Midbrain (tissue), 1 donor: ENCODE results near the gene RRM2.

Source experiments
- DNase-seq: peaks from one replicate; lab custom pipeline; 2025; lab: John Stamatoyannopoulos, UW

The RRM2 gene

DNA sequence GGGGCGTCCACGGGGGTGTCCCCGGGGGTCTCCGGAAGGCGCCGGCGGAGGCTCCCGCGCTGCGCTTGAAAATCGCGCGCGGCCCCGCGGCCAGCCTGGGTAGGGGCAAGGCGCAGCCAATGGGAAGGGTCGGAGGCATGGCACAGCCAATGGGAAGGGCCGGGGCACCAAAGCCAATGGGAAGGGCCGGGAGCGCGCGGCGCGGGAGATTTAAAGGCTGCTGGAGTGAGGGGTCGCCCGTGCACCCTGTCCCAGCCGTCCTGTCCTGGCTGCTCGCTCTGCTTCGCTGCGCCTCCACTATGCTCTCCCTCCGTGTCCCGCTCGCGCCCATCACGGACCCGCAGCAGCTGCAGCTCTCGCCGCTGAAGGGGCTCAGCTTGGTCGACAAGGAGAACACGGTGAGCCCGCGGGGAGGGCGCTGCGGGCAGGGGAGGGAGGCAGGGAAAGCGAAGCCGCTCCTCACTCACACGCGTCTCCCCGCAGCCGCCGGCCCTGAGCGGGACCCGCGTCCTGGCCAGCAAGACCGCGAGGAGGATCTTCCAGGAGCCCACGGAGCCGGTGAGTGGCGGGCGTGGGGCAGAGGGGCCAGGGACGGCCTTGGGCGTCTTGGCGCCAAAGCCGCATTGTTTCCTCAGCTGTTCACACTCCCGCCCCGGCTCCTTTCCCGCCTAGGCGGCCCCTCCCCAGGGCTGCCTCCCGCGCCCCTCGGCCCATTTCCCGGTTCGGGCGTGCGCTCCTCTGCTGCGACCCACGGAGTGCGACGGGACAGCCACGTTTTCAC, at the start of gene RRM2:
Gene RRM2, plus strand, starts transcription at position 240 of the 781 bp plus-strand sequence. Its CDS starts 60 bp downstream, at position 300.
- peak; percentile 83 for DNase-seq

DNA sequence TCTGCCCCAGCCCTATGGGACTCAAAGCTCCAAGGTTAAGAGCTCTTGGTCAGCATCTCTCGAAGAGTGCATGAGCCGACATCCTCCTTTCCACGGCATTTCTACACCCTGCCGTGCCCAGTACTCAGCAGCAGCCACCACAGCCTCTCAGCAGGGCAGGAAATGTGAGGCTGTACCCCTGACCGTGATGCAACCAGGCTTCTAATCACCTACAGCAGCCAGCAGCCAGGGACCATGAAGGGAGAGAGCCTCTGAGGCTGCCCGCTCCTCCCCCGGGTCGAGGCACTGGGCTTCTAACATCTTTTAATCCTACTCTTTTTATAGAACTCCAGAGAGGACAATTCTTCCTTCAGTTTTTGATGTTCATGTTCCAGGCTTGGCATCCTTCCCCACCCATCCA, 48.8 kb upstream of the RRM2 start:
- DNase-seq, result no peak

DNA sequence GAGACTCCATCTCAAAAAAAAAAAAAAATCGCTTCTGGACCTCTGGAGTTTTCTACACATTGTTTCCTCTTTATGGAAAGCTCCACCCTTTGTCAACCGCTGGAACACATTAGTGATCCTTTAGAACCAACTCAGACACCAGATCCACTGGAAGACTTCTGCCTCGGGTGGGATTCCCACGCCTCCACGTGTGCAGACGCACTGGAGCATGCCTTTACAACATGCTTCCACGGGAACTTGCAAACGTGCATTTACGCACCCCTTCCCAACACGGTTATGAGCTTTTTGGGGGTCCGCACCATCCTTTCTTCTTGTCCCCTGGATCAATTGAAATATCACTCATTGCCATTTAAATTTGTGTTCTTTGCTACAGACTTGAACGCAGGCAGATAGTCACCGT, 47.4 kb upstream of the RRM2 start:
- DNase-seq, result no peak

- no peak for DNase-seq
Measured at GRCh38 chr2:10075571-10076209, 46.8 kb upstream of the RRM2 start.

GRCh38 chr2:10076511-10076910, 46.0 kb upstream of the RRM2 start:
- no peak for DNase-seq

DNA sequence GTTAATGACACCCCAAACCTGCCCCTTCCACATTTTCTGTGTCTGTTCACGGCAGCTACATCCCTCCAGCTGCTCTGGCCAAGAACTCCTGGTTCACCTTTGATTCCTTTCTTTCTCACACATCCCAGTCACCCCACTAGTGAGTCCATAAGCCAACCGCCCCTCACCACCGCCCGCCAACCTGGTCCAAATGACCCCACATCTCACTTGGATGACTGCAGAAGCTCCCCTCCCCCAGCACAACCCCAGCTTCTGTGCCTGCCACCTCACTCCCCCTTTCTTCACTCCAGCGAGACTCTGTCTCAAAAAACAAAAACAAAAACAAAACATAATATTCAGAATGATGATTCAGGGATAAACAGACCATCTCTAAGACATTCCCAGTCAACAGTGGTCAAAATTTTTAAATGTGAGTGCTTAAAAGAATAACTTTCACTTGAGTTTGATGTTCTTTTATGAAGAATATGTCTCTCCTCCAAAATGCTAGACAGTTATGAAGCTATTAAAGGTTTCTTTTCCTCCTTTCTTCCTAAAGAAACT, 45.5 kb upstream of the RRM2 start:
- DNase-seq, result no peak

DNA sequence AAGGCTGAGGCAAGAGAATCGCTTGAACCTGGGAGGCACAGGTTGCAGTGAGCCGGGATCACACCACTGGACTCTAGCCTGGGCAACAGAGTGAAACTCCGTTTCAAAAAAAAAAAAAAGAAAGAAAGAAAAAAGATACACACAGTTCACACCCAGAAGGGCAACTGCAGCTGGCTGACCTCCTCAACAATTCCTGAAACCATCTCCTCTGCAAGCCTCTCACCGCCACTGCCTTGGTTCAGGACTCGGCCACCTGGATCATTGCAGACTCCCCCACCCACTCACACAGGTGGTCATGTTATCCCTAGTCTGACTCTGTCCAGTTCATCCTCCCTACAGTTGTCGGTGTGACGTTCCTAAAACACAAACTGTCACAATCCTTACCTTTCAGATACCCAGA, 44.5 kb upstream of the RRM2 start:
- DNase-seq, result no peak

DNA sequence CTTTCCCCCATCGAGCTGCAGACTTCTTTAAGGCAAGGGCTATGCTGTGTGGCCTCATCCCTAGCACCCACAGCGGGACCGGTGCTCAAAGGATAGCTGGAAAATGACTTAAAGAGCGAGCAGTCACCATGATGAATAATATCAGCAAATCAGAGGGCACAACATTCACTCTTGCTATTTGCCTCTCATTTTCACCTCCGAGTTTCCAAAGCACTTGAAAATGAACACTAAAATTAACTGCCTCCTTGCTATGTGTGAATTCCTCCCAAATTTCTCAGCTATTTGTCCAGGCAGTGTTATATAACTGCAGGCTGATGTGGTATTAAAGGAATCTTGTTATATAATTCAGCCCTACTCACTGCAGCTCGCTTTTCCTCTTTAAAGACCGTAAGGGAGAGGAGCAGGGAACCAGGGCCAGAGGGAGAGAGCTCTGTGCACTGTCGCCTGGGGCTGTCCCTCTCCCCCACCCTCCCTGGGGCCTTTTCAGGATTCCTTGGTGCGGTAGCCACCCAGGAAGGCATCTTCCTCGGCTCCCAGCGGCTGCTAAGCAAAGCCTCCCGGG, 43.8 kb upstream of the RRM2 start:
- DNase-seq, result peak; percentile 29

- DNase-seq, result peak; percentile 29
Measured at GRCh38 chr2:10079266-10079869, 43.2 kb upstream of the RRM2 start.

- no peak for DNase-seq
Measured at GRCh38 chr2:10079870-10080535, 42.5 kb upstream of the RRM2 start, which contains the start of gene CYS1. TSS of gene CYS1 (minus strand) at chr2:10080411. CDS start at chr2:10080223, 188 bp downstream.

DNA sequence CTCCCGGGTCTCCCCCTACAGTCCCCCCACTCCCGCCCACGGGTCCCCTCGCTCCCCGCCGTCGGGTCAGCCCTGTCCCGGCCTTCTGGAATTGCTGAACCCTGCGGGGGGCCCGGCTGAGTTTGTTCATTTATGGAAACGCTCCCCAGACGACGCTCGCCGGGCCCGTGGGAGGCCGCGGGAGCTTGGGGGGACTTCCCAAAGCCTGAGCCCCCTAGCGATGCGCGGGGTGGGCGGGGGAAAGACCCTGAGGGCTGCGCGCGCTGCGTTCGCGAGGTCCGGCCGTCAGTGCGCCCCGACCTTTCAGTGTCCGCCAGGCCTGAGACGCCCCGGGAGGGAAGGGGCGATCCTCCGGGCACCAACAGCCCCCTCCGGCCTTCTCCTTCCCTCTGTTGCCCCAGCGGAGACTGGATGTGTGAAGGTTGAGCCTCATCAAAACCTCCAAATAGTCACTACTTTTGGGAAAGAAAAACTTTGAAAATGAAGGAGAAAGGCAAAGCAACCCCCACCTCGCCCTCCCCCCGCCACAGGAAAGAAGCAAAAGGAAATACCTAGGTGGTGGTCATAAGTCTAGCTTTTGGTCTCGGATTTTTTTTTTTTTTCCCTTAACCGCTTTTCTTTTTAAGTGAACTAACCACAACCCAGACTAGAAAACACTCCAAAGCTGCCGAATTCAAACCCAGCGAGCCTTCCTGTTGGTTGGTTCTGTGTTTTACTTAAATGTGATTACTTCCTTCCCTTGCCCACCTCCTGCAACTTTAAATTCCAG, 41.8 kb upstream of the RRM2 start:
- DNase-seq, result no peak

DNA sequence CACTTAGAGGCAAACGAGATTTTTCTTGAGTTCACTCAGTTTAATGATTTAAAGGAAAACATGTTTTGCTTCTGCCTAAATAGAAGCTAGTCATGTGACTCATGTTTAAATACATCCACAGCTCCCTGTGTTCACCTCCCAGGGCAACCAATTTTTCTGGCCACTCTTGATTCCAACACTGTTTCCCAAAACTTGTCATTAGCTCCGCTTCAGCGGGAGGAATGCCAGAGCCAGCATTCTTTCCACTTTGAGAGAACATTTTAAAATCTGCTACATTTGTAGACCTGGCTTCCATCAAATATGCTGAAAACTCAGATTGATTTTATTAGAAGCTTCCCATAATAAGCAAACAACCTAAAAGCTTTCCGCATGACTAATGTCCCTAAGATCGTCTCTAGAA, 39.5 kb upstream of the RRM2 start:
- DNase-seq, result no peak

DNA sequence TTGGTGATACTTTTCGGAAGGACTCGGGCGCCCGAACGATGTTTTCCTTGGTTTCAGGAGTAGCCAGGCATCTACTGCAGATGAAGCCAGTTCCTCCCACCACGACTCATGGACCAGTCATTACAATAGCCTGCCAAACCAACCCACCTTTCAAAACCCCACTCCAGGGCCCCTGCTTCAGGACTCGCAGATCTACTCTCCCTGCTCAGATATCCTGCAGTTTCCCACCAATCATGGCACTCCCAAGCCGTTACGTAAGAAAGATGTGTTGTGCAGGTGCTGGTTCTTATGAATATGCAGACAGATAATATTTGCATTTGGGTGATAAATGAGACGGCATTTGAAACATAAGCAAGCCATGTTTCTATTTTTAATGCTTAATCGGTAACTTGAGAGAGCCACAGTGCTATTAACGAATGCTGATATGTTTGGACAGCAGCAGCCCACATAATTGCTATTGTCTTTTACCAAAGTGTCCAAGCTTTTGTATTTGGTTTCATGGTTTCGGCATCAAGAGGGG, 38.8 kb upstream of the RRM2 start:
- no peak for DNase-seq

GRCh38 chr2:10084223-10084865, 38.2 kb upstream of the RRM2 start:
- no peak for DNase-seq

DNA sequence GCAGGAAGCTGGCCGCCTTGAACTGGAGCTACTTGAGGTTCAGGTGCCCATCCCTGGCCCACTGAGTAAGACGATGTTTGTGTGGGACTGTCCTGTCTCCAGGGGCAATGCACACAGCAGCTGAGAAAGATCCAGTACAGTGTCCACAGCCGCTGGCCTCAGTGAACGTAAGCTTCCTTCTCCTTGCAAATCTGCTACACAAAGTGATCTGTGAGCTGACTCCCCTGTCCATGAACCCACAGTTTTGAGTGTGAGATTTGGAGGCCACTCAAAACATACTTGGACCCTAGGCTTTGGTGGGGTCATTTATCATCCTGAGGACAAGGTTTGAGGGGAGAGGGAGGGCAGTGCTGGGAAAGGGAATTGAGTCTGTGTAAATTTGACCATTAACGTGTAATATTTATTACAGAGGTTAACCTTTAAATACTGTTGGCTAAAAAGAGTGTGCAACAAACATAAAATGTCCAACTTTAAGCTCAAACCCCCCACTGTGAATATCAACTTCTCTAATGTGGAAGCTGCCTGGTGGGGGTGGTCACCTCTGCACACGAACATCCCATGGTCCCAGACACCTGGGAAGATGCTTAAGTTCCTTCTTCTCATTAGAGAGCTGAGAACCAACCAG, 37.4 kb upstream of the RRM2 start:
- DNase-seq, result no peak

DNA sequence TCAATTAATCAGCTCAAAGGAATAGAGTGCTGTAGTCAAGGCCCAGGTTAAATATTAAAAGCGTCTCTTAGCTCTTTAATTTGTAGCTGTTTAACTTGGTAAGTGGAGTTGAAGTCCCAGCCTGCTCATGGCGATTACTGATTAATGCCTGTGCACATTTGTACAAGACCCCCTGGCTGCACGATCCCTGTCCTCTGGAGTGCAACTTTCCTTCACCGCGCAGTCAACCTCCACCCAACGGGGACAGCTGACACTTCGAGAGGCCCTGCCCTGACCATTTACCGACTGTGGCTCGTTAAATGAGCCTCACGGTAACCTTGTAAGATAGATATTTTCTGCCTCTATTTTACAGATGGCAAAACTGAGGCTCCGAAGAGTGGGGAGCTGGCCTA, 36.9 kb upstream of the RRM2 start:
- no peak for DNase-seq

GRCh38 chr2:10086950-10087349, 35.6 kb upstream of the RRM2 start:
- DNase-seq, result no peak

- no peak for DNase-seq
Measured at GRCh38 chr2:10087360-10087759, 35.2 kb upstream of the RRM2 start.

DNA sequence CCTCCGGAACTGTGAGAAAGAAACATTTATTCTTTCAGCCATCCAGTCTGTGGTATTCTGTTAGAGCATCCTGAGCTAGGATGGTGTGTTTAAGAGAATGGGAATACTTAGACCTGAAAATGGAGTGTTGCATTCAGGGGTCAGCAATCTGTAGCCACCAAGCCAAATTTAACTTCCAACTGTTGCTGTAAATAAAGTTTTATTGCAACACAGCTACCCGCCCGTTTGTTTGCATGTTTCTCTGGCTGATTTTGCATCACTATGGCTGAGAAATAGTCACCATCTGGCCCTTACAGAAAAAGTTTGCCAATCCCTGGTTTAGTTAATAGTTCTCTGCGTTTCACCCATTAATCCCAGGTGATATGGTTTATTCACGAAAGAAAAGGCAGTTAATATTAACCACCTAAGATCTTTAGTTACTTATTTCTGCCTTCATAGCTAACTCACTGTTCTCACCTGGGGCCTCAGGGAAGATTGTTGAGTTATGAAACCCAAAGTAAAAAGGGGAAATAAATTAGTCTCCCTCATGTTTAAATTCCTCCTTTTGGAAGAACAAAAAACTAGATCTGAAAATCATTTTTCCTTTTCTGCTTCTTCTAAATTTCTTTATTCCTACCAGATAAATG, 32.9 kb upstream of the RRM2 start:
- DNase-seq, result no peak
